ENCODE results near the gene RANBP9. TPM values are rescaled to one million over a fixed set of nuclear protein-coding genes. Genes with fewer than 3 reads are reported as not detected.

RANBP9 gene
- total and polyA plus RNA-seq, 2 donors (not counting 3 experiments of a cell fraction or from before 2014, with no cell fraction given) = 15.1 to 40.2 TPM

DNA sequence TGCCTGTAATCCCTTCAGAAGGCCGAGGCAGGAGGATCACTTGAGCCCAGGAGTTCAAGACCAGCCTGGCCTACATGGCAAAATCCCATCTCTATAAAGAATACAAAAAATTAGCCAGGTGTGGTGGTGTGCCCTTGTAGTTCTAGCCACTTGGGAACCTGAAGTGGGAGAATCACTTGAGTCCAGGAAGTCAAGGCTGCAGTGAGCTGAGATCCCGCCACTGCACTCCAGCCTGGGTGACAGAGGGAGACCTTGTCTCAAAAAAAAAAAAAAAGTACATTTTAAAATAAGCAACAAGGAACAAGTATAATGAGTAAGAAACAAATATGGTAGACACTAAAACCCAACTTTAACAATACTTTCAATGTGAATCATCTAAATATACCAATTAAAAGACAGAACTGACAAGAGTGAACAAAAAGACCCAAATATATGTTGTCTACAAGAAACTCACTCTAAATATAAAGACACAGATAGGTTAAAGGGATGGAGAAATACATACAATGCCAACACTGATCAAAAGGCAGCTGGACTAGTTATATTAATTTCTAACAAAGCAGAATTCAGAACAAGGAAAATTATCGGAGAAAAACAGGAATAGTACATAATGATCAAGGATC is 37.7 kb downstream of the RANBP9 start:
- no peaks in the 10 kb centered on the region for H3K36me3 ChIP-seq (ENCODE audit: control insufficient read depth in 2 of 2, extremely low read depth in 1 of 2, insufficient read depth in 2 of 2, low read length in 2 of 2)
- H3K4me2 ChIP-seq (ENCODE audit: insufficient read depth, low read length) = no peak overlapping the region
- H3K4me3 ChIP-seq (replicated peaks in 1 of 3; ENCODE audit: insufficient read depth in 1 of 3, low read depth in 1 of 3, low read length in 3 of 3) = no peak overlapping the region
- FAIRE-seq = no peak
- no peak overlapping the region for H2AFZ ChIP-seq (ENCODE audit: low read depth, low read length)
- H3K9me1 ChIP-seq (replicated peaks; ENCODE audit: control insufficient read depth, extremely low read depth, insufficient read depth, low read length) = no peaks in the 10 kb centered on the region
- no peak for TF ChIP-seq EZH2 (IDR thresholded peaks at IDR 0.05; ENCODE audit: borderline replicate concordance, low read depth, low read length, severe bottlenecking)
- no peak for TF ChIP-seq POLR2A (IDR thresholded peaks at IDR 0.05; ENCODE audit: low read depth, low read length)
- TF ChIP-seq MYC (IDR thresholded peaks at IDR 0.05; ENCODE audit: low read depth, low read length) = no peak
- no peak for TF ChIP-seq GATA2 (IDR thresholded peaks at IDR 0.05; ENCODE audit: insufficient read depth, insufficient read length, low read depth, low read length)
- no peak for TF ChIP-seq FOS (IDR thresholded peaks at IDR 0.05; ENCODE audit: borderline replicate concordance, insufficient read depth, low read length)
- TF ChIP-seq JUN (IDR thresholded peaks at IDR 0.05; ENCODE audit: borderline replicate concordance, insufficient read depth, insufficient read length, low read depth) = no peak
- TF ChIP-seq, protein P1, sequence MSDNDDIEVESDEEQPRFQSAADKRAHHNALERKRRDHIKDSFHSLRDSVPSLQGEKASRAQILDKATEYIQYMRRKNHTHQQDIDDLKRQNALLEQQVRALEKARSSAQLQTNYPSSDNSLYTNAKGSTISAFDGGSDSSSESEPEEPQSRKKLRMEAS (IDR thresholded peaks at IDR 0.05; ENCODE audit: insufficient read depth, insufficient read length) = no peak
- no peak for TF ChIP-seq POLR2AphosphoS5 (IDR thresholded peaks at IDR 0.05; ENCODE audit: insufficient read depth, low read depth, low read length)
- TF ChIP-seq, protein P2, sequence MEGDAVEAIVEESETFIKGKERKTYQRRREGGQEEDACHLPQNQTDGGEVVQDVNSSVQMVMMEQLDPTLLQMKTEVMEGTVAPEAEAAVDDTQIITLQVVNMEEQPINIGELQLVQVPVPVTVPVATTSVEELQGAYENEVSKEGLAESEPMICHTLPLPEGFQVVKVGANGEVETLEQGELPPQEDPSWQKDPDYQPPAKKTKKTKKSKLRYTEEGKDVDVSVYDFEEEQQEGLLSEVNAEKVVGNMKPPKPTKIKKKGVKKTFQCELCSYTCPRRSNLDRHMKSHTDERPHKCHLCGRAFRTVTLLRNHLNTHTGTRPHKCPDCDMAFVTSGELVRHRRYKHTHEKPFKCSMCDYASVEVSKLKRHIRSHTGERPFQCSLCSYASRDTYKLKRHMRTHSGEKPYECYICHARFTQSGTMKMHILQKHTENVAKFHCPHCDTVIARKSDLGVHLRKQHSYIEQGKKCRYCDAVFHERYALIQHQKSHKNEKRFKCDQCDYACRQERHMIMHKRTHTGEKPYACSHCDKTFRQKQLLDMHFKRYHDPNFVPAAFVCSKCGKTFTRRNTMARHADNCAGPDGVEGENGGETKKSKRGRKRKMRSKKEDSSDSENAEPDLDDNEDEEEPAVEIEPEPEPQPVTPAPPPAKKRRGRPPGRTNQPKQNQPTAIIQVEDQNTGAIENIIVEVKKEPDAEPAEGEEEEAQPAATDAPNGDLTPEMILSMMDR (IDR thresholded peaks at IDR 0.05; ENCODE audit: extremely low read depth in 1 of 2, insufficient read depth in 1 of 2, low read depth in 1 of 2, low read length in 2 of 2) = no peak
- peaks cover 85% of the 10 kb centered on the region for H3K79me2 ChIP-seq (ENCODE audit: control insufficient read depth, insufficient read depth, low read length)
- peaks cover 15% of the 10 kb centered on the region for H3K4me1 ChIP-seq (ENCODE audit: control insufficient read depth, extremely low read depth, insufficient read depth, low read length)
- peaks cover 9% of the 10 kb centered on the region for H4K20me1 ChIP-seq (replicated peaks; ENCODE audit: control insufficient read depth, extremely low read depth, insufficient read depth, low read length)
- intact Hi-C loops (cut with micrococcal nuclease) (no loop called here), dilution Hi-C loops (cut with MboI; ENCODE audit: extremely low pct_ligation_motif_present, low sequenced_read_pairs) (no loop called here)
- DNase-seq (ENCODE audit: low read depth, low spot score) = no peak
- H3K27me3 ChIP-seq (ENCODE audit: control insufficient read depth in 2 of 2, insufficient read depth in 2 of 2, low read length in 2 of 2) = no peaks in the 10 kb centered on the region
- no TSS peak for BruUV-seq (replicated peaks)
- H3K9ac ChIP-seq (replicated peaks; ENCODE audit: extremely low read depth, insufficient read depth, low read length) = no peak overlapping the region
- H3K9me3 ChIP-seq (replicated peaks; ENCODE audit: control insufficient read depth, insufficient read depth, low read length) = no peaks in the 10 kb centered on the region
- H3K27ac ChIP-seq (ENCODE audit: insufficient read depth, low read depth, low read length) = no peak overlapping the region
- ChIA-PET POLR2A (no interaction called here), CTCF (interaction anchor here (1.1 kb wide), 1 partner anchor 49 kb away, joined by 3 read pairs; no protein-coding TSS in a partner anchor)

Data from endothelial cell of umbilical vein (primary cell).